Left lung (tissue), 10 donors: ENCODE results near the gene RD3L. TPM values are rescaled to one million over a fixed set of nuclear protein-coding genes. Genes with fewer than 3 reads are reported as not detected.

Source experiments
- ATAC-seq: fragments of 200-7000 bp; cut with Tn5 transposase; one replicate; pipeline ENCODE4 v1.9.1; 2020; ENCODE audit warnings: moderate library complexity
- DNase-seq, 4 donors: peaks; one replicate each; pipeline ENCODE4 v3.0.0-alpha.2; 2013 to 2020
- H3K27ac ChIP-seq, 2 donors: fragments of 200-600 bp; sonication (generic) in 1 of 2; one replicate each; pipeline versions ENCODE4 v1.5.0 to v1.8.0; 2020 to 2021
- H3K27me3 ChIP-seq, 2 donors: fragments of 200-600 bp; sonication (generic) in 1 of 2; one replicate each; pipeline versions ENCODE4 v1.5.0 to v1.8.0; 2020 to 2021
- H3K36me3 ChIP-seq, 2 donors: fragments of 200-600 bp; sonication (generic) in 1 of 2; one replicate each; pipeline versions ENCODE4 v1.5.0 to v1.8.0; 2020 to 2021
- H3K4me1 ChIP-seq, 2 donors: fragments of 200-600 bp; one replicate each; pipeline ENCODE4 v1.8.0; 2021
- H3K4me3 ChIP-seq, 2 donors: fragments of 200-600 bp; sonication (generic) in 1 of 2; one replicate each; pipeline versions ENCODE4 v1.5.0 to v1.8.0; 2020 to 2021; ENCODE audit warnings: mild to moderate bottlenecking in 1 of 2
- H3K9me3 ChIP-seq, 2 donors: fragments of 200-600 bp; sonication (generic) in 1 of 2; one replicate each; pipeline versions ENCODE4 v1.5.0 to v1.8.0; 2020 to 2021
- CTCF ChIP-seq, 2 donors: fragments of 200-600 bp; sonication (generic) in 1 of 2; IDR thresholded peaks; one replicate each; pipeline versions ENCODE4 v1.5.0 to v1.8.0; 2021; ENCODE audit warnings: antibody characterized with exemption in 2 of 2
- intact Hi-C, 2 donors: fragments of 100-400 bp; cut with DNase I; formaldehyde crosslinking; loops; one replicate each; pipeline versions ENCODE4 v1.11.2 to v1.14.2; 2022
- polyA plus RNA-seq, 6 donors: library from polyadenylated mRNA; unstranded; fragments of 120-200 nt; gene quantifications; one replicate each; pipeline ENCODE4 v1.2.1, GENCODE V29; 2013; ENCODE audit not compliant: insufficient read length in 6 of 6
- total RNA-seq, 2 donors: library from RNA; stranded (reverse); fragmentation: NEBNext Ultra II Directional; extraction: Animal tissue kit (Norgen Biotek cat#: 25700); gene quantifications; one replicate each; pipeline ENCODE4 v1.2.1, GENCODE V29; 2021
- donor health status: DM: no; HTN: yes; CAD: no.
- donor health status: DM: no; HTN: no; CAD: no.

RD3L gene
- total and polyA plus RNA-seq, 8 donors: 0.13 to 0.28 (median 0.19) TPM; not detected in 2

DNA sequence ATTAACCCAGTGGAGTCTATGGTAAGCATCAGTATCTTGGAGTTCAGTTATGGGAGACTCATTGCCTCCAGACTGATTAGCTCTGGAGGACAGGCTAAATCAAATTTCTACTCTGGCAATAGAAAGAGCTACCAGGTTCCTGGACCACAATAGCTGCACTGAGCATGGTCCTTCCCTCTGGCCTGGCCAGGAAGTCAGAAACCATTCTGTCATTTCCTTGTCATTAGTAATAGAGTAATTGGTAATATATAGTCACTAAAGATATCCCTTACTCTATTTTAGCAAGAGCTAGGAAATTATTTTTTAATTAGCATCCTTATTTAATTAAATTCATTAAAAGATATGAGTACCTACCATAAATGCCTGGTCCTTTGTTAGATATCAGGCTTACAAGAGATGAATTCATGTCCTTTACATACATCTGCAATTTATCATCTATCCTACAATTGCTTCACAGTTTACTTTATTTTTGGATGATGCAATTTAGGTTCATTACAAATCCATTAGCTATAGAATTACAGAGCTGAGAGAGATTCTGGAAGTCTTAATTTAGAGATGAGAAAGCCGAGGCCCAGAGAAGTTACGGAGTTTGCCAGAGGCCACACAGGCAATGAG lies 37.7 kb downstream of the RD3L start:
- DNase-seq (peak in 1 of 4 donors; percentile 30), ATAC-seq (no peak)
- TF ChIP-seq CTCF (IDR thresholded peaks at IDR 0.05): no peak

GRCh38 chr14:103899833-103900232 lies 42.5 kb downstream of the RD3L start:
- intact Hi-C loops: no loop called here
- H3K4me3 ChIP-seq: no peak overlapping the region
- H3K36me3 ChIP-seq: no peaks in the 10 kb centered on the region
- no peaks in the 10 kb centered on the region for H3K27me3 ChIP-seq
- peaks cover 2 to 5% of the 10 kb centered on the region in 2 donors for H3K4me1 ChIP-seq
- H3K9me3 ChIP-seq: no peaks in the 10 kb centered on the region
- ATAC-seq (no peak), DNase-seq (peak in 1 of 4 donors; percentile 42)
- H3K27ac ChIP-seq: no peak overlapping the region
- TF ChIP-seq CTCF (IDR thresholded peaks at IDR 0.05): no peak

More for the DNA sequence above, 37.7 kb downstream of the RD3L start:
- peaks cover 2 to 6% of the 10 kb centered on the region in 2 donors for H3K4me1 ChIP-seq
- no peaks in the 10 kb centered on the region for H3K9me3 ChIP-seq
- intact Hi-C loops: no loop called here
- H3K4me3 ChIP-seq: no peak overlapping the region
- H3K27ac ChIP-seq: no peak overlapping the region
- H3K27me3 ChIP-seq: no peaks in the 10 kb centered on the region
- peaks cover 0 to 7% of the 10 kb centered on the region in 2 donors for H3K36me3 ChIP-seq

DNA sequence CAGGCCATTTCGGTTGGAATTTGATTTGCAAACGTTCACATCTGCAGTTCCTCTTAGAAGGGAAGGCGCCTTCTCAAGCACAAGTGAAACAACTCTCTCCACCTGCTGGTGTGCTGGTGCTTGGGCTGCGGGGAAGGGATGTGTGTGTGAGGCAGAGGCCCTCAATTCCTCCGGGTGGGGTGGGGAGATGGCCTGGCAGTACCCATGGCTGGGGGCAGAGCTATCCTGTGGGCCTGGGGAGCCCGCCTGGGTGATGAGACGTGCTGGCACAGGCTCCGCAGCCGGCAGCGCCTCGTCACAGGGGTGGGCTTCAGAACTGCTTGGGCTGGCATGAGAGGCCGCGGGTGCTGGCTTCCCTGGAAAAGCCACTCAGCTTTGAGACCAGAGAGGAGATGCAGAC lies 43.0 kb downstream of the RD3L start:
- DNase-seq: peak in 1 of 4 donors; percentile 67
- H3K9me3 ChIP-seq: no peaks in the 10 kb centered on the region
- no peaks in the 10 kb centered on the region for H3K27me3 ChIP-seq
- no peak for ATAC-seq
- H3K27ac ChIP-seq: no peak overlapping the region
- intact Hi-C loops: no loop called here
- no peak for TF ChIP-seq CTCF (IDR thresholded peaks at IDR 0.05)
- no peaks in the 10 kb centered on the region for H3K36me3 ChIP-seq
- no peak overlapping the region for H3K4me3 ChIP-seq
- peaks cover 2 to 5% of the 10 kb centered on the region in 2 donors for H3K4me1 ChIP-seq

GRCh38 chr14:103898711-103899110 lies 43.6 kb downstream of the RD3L start:
- Histone ChIP-seq H3K27me3 (no peaks in the 10 kb centered on the region), H3K4me3 (no peak overlapping the region), H3K4me1 (peaks cover 2 to 5% of the 10 kb centered on the region in 2 donors), H3K9me3 (no peaks in the 10 kb centered on the region), H3K27ac (no peak overlapping the region), H3K36me3 (no peaks in the 10 kb centered on the region)
- peak in 1 of 4 donors; percentile 76 for DNase-seq
- no peak for TF ChIP-seq CTCF (IDR thresholded peaks at IDR 0.05)
- ATAC-seq: no peak
- intact Hi-C loops: no loop called here

DNA sequence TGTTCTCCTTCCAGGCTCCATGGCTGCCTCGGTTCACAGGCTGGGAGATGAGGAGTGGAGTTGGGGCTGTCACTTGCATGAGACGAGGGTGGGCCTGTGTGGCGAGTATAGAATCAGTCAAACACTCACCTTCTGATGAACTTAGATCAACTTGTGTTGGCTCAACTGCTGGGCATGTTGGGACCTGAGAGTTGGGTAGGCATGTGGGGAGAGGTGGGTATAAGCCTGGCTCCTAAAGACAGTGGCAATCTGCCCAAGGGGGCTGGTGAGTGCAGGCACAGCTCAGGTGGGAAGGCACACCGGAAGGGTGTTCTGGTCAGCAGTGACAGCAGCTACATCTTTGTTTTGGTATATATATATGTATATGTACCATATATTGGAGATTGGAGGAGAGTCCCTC lies 44.1 kb downstream of the RD3L start:
- DNase-seq (peak in 1 of 4 donors; percentile 12), ATAC-seq (no peak)
- no peaks in the 10 kb centered on the region for H3K9me3 ChIP-seq
- no peaks in the 10 kb centered on the region for H3K27me3 ChIP-seq
- H3K4me1 ChIP-seq: peaks cover 2 to 5% of the 10 kb centered on the region in 2 donors
- intact Hi-C loops: no loop called here
- TF ChIP-seq CTCF (IDR thresholded peaks at IDR 0.05): no peak
- no peak overlapping the region for H3K4me3 ChIP-seq
- no peaks in the 10 kb centered on the region for H3K36me3 ChIP-seq
- H3K27ac ChIP-seq: no peak overlapping the region
